Osteocyte (in vitro differentiated cells): ENCODE results near the gene TWNK. TPM values are rescaled to one million over a fixed set of nuclear protein-coding genes. Genes with fewer than 3 reads are reported as not detected.

ENCODE experiments used
- DNase-seq: peaks from one replicate; pipeline ENCODE4 v3.0.0; 2021; ENCODE audit warnings: mixed read lengths; ENCODE audit not compliant: unreplicated experiment; ENCODE audit errors: extremely low spot score
- H3K27ac Mint-ChIP-seq: one replicate; pipeline ENCODE4 v1.8.0; 2021; ENCODE audit warnings: mild to moderate bottlenecking, mixed read lengths; ENCODE audit not compliant: unreplicated experiment
- H3K27me3 Mint-ChIP-seq: one replicate; pipeline ENCODE4 v1.8.0; 2021; ENCODE audit warnings: mixed read lengths; ENCODE audit not compliant: unreplicated experiment
- H3K36me3 Mint-ChIP-seq: one replicate; pipeline ENCODE4 v1.8.0; 2021; ENCODE audit warnings: mixed read lengths; ENCODE audit not compliant: unreplicated experiment
- H3K4me1 Mint-ChIP-seq: one replicate; pipeline ENCODE4 v1.8.0; 2021; ENCODE audit warnings: mixed read lengths; ENCODE audit not compliant: unreplicated experiment
- H3K4me3 Mint-ChIP-seq: one replicate; pipeline ENCODE4 v1.8.0; 2021; ENCODE audit warnings: mild to moderate bottlenecking, moderate library complexity, mixed read lengths; ENCODE audit not compliant: unreplicated experiment
- H3K9me3 Mint-ChIP-seq: one replicate; pipeline ENCODE4 v1.8.0; 2021; ENCODE audit warnings: mixed read lengths; ENCODE audit not compliant: unreplicated experiment
- total RNA-seq: library from RNA; stranded (reverse); gene quantifications from 2 replicates; pipeline ENCODE4 v1.2.1, GENCODE V29; 2021
- TF ChIP-seq, protein P1 (sequence below): fragments of 200-600 bp; sonication (generic); IDR thresholded peaks from 2 replicates; pipeline ENCODE4 v1.5.0; 2021; ENCODE audit warnings: antibody characterized with exemption, mild to moderate bottlenecking, moderate library complexity

Gene TWNK
- total RNA-seq, 1 donor from 2014 or later = 7.1 TPM

DNA sequence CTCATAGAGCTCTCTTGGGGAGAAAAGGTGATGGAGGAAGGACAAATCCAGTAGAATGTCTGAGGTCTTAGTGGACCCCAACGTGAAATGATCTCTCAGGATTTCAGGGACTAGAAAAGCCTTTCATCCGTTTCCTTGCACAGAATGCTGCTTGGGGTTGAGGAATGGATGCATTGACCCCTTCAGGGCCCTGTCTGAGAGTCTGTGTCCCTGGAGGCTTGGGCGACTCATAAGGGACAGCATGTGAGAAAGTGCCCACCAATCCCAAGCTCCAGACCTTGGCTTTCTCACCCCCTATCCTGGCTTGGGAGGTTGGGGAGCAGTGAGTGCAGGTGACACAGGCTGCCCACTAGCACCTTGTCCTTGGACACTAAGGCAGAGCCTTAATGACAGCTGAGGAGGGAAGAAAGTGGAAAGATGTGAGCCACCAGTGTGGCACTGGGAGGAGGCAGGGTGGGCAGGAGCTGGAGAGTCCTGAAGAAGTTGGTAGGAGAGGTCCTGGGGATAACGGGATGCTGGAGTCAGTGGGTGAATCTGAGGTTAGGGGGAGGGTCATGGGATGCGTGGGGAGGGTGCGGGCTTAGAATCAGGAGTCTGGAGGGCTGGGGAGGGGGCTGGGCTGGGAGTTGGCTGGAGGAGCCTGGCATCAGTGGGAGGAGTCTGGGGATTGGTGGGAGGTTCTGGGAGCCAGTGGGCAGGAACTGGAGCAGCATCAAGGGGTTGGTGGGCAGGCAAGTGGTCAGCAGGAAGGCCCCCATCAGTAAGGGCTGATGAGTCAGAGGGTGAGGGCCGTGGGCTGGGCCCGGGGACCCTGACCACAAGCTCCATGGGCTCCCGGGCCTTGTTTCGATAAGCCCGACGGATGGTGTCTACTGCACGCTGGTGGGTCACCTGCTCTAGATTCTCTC, 20.8 kb downstream of the TWNK start:
- Mint-ChIP-seq H3K4me3 (no peak overlapping the region), H3K27ac (no peak overlapping the region), H3K27me3 (no peaks in the 10 kb centered on the region), H3K36me3 (peaks cover 11% of the 10 kb centered on the region), H3K4me1 (peaks cover 9% of the 10 kb centered on the region), H3K9me3 (no peaks in the 10 kb centered on the region)
- TF ChIP-seq, protein P1, sequence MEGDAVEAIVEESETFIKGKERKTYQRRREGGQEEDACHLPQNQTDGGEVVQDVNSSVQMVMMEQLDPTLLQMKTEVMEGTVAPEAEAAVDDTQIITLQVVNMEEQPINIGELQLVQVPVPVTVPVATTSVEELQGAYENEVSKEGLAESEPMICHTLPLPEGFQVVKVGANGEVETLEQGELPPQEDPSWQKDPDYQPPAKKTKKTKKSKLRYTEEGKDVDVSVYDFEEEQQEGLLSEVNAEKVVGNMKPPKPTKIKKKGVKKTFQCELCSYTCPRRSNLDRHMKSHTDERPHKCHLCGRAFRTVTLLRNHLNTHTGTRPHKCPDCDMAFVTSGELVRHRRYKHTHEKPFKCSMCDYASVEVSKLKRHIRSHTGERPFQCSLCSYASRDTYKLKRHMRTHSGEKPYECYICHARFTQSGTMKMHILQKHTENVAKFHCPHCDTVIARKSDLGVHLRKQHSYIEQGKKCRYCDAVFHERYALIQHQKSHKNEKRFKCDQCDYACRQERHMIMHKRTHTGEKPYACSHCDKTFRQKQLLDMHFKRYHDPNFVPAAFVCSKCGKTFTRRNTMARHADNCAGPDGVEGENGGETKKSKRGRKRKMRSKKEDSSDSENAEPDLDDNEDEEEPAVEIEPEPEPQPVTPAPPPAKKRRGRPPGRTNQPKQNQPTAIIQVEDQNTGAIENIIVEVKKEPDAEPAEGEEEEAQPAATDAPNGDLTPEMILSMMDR = no peak
- DNase-seq = no peak

DNA sequence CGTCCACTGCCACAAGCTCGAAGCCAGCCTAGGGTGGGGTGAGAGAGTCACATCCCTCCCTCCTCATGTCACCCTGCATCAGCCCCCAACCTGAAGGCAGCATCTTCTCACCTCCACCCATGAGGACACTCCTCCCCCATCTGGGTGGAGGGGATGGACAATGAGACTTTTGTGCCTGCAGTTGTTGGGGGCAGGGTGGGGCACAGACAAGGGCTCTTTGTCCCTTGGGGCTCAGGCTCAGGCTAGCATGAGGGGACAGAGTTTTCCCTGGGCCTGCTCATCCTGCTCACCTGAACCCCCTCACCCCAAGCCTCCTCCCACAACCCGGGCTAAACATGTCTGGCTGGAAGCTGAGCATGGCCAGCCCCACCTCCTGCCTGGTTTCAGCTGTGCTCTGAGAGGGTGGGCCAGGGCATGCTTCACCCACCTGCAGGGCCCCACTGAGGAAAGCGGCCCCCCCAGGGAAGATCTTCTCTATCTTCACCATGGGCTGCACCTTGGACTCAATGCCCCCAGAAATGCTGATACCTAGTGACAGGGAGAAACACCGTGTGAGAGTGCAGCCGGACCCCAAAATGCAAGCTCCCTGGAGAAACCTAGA, 21.6 kb downstream of the TWNK start:
- TF ChIP-seq, protein P1 = no peak
- no peak overlapping the region for H3K4me3 Mint-ChIP-seq
- no peak overlapping the region for H3K27ac Mint-ChIP-seq

DNA sequence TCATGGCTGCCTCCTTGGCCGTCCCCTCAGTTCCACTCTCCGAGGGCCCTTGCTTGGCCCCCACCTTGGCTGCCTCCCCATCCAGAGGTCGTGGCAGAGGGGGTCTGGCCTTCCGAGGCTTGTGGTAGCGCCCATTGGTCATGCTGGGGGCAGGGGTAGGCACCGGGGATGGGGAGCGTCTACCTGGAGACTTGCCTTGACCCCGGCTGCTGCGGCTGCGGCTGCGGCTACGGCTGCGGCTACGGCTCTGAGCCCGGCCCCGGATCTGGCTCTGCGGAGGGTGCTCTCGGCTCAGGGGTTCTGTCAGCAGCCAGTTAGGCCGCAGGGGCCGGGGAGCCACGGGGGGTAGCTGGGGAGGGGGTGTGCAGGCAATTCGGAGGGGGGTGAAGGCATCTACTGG, 23.0 kb downstream of the TWNK start:
- Mint-ChIP-seq H3K36me3 (no peaks in the 10 kb centered on the region), H3K9me3 (no peaks in the 10 kb centered on the region), H3K27ac (no peak overlapping the region), H3K27me3 (no peaks in the 10 kb centered on the region), H3K4me1 (peaks cover 25% of the 10 kb centered on the region), H3K4me3 (no peak overlapping the region)
- DNase-seq = no peak
- TF ChIP-seq, protein P1 = no peak

More for the DNA sequence above, 21.6 kb downstream of the TWNK start:
- H3K9me3 Mint-ChIP-seq = no peaks in the 10 kb centered on the region
- peaks cover 5% of the 10 kb centered on the region for H3K36me3 Mint-ChIP-seq
- no peak for DNase-seq
- no peaks in the 10 kb centered on the region for H3K27me3 Mint-ChIP-seq
- peaks cover 14% of the 10 kb centered on the region for H3K4me1 Mint-ChIP-seq

DNA sequence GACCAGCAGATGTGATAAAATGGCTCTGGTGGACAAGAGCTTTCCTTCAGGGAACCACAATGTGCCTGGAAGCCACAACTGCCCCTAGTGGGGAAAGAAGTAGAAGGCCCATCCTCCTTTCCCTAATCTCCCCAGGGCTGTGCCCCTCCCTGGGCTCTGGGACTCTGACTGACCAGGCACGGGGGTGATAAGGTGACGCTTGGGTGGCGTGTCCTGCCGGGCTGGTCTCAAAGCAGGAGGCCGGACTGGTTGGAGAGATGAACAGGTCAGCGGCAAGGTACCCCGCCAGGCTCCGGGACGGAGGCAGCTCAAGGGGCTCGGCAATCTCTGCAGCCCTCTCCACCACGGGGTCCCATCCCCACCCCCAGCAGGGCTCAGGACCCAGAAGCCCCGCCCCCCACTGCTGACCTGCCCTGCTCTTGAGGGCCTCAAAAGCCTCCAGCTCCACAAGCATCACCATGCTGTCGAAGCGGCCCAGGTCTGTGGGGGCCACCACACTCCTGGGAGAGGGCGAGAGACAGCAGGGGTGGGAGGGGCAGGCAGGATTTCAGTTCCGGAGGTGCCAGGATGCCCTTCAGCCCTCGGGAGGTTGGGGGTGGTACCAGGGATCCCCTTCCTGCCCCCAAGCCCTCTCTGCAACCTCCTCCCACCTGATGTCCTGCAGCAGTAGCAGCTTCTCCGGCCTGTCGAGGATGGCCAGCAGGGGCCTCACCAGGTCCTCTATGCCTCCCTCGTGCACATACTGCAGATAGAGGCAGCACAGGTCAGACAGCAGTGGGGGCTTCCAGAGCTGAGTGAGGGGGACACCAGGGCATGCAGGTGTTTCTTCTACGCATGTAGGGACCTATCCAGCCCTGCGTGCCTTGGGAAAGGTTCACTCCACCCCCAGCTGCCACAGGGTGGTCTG, 24.4 kb downstream of the TWNK start:
- Mint-ChIP-seq H3K4me3 (no peak overlapping the region), H3K36me3 (no peaks in the 10 kb centered on the region), H3K27me3 (no peaks in the 10 kb centered on the region), H3K4me1 (peaks cover 26% of the 10 kb centered on the region), H3K27ac (no peak overlapping the region), H3K9me3 (no peaks in the 10 kb centered on the region)
- no peak for DNase-seq
- TF ChIP-seq, protein P1 = peak; percentile 35
